GDM1 (cell line): ENCODE measurements around the gene SEMA3A.
"Not testable (repeated sequence)": the region's sequence is repeated elsewhere in the genome, so short reads cannot be mapped to it uniquely, and the experiment has no call there.

Source experiments
- DNase-seq: peaks from one replicate; lab custom pipeline; 2025; lab: John Stamatoyannopoulos, UW

SEMA3A gene

DNA sequence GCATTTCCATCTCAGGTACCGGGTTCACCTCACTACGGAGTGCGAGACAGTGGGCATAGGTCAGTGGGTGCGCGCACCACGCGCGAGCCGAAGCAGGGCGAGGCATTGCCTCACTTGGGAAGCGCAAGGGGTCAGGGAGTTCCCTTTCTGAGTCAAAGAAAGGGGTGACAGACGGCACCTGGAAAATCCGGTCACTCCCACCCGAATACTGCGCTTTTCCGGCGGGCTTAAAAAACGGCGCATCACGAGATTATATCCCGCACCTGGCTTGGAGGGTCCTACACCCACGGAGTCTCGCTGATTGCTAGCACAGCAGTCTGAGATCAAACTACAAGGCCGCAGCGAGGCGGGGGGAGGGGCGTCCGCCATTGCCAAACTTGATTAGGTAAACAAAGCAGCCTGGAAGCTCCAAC lies 132.1 kb downstream of the SEMA3A start:
- not testable (repeated sequence) for DNase-seq

DNA sequence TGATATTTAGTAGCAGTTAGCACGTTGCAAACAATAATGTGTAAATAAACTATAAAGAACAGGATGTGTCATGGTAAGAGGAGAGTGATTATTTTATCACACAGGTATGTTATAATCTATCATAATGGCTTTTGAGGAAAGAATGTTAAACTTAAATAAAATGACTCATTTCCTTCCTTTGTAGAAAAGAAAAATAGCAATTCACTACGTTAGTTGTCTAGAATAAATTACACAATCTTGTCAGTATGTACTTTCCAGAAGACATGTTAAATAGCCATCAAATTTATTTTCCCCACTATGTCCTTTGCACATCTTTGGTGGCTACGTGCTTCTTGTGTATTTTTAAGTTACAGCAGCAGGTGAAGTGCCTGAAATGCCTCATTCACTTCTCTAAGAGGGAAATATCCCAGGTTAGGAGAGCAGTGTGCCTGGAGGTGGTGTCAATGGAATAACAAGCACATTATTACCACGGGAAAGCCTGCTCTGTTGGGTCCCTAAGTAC lies 133.8 kb downstream of the SEMA3A start:
- DNase-seq, result no peak

DNA sequence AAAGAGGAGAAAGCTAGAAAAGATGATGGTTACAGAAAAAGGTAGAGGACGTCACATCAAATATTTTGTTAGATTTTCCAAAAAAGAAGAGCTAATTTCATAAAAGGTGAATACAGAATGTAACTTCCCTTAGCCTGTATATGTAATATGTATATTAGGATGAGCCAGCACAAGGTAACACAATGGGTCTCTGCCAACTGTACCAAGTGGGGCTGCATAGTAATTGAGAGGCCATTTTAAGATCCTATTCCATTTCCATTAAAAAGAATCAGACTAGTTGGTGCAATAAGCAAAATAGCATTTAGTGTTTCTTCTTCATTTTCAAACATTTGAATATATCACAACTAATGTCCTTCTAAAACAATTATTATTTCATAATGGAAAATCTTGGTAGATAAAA lies 134.6 kb downstream of the SEMA3A start:
- no peak for DNase-seq

- no peak for DNase-seq
These were observed 136.1 kb downstream of the SEMA3A start for GRCh38 chr7:84058311-84059076.

DNA sequence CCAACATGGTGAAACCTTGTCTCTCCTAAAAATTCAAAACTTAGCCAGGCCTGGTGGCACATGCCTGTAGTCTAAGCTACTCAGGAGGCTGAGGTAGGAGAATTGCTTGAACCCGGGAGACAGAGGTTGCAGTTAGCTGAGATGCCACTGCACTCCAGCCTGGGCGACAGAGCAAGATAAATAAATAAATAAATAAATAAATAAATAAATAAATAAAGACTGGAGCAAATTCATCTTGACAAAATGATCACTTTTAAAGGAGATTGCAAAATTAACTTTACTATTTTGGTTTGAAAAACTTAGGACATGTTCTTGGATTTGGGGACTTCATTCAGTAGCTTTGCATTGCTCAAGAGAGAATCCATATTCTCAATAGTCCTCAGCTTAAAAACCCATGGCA lies 137.0 kb downstream of the SEMA3A start:
- no peak for DNase-seq

DNA sequence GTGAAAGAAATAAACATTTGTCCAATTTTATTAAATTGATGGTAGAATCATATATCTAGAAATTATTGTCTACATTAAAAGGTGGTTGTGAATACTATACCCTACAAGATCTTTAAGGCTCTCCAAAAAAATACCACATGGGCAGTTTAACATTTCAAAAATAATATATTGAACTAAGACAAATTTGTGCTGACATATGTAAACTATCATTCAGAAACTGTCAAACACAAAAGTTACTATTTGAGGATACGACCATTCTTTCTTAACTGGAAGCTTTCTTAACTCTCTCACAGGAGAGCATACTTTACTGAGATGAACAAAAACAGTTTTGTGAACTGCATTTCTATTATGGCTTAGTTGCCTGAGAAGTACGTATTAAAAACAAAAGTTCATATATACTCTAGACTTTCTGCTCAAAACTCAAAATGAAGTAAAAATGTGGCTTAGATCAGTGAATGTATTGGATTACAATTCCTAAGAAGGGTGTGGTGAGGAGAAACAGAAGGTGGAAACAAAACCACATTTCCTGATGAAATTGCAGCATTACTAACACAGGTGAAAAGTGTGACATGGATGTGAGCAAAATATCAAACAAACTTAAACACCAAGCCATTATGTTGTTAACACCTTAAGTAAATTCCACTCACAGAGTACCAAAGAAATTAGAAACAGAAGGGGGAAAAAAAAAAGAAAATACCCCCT lies 138.5 kb downstream of the SEMA3A start:
- DNase-seq, result no peak

DNA sequence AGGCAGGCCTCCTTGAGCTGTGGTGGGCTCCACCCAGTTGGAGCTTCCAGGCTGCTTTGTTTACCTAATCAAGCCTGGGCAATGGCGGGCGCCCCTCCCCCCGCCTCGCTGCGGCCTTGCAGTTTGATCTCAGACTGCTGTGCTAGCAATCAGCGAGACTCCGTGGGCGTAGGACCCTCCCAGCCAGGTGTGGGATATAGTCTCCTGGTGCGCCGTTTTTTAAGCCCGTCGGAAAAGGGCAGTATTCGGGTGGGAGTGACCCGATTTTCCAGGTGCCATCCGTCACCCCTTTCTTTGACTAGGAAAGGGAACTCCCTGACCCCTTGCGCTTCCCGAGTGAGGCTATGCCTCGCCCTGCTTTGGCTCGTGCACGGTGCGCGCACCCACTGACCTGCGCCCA lies 139.4 kb downstream of the SEMA3A start:
- not testable (repeated sequence) for DNase-seq

DNA sequence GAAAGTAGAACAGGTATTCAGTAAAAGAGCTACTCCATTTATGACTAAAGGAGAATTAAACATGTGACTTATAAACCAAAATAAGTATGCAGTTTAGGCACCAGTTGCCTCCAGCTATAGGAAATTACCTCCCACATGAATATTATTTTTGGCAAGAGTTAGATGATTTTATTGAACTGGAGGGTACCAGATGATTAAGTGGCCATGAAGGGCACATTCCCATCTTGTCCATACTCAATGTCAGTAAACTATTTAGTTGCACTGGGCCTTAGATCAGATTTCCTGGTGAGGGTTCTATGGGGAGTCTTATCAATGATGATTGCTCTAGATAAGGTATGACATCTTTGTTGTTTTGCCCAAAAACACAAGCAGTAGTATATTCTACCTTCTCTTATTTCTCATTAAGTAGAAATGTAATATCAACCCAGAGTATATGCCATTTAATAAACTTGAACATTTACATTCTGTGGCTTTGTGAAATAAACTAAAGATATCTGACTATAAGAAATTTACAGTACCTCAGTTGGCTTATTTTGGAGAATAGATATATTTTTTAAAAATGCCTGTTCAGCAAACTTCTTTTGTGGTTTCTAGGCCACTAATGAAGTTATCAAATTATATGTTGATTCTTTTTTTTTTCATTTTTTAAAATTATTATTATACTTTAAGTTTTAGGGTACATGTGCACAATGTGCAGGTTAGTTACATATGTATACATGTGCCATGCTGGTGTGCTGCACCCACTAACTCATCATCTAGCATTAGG lies 145.3 kb downstream of the SEMA3A start:
- no peak for DNase-seq

- no peak for DNase-seq
These were observed 147.5 kb downstream of the SEMA3A start for GRCh38 chr7:84047085-84047484.

DNA sequence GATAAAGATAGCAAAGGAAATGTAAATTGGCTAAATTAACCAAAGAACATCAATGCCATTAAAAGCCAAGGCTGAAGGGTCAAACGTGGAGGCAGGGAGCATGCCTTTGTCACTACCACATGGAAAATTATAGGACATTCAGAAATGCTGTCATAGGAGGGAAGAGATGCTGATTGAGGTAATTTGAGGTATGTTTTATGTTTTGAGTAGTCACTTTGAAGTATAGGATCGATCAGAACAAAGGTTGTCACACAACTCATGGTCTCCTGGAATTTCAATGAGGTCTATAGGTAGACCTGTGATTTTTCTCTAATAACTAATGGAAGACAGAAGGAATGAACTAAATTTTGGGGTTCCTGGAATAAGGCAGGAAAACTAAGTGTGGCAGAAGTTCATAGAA lies 149.8 kb downstream of the SEMA3A start:
- DNase-seq, result no peak

DNA sequence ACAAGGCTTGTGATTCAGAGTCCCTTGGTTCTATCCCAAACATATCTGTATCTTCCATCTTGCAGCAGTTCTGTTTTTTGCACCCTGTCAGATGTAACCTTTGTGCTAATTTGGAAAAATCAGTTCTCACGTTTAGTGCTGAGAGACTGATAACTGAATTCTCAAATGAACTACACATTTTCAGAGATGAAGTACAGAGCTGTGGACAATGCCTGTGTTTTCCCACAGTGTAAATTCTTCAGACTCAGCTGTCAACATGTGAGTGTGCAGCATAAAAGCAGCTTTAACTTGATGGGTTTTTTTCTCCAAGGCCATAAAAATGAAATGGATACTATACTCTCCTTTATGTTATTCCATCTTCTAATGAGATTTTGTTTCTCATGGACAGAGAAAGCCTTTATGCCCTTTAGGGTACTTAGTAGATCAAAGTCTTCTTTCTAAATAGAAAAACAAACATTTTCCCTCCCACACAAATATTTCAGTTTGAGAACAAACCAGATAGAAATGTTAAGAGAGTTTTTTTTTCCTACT lies 150.9 kb downstream of the SEMA3A start:
- no peak for DNase-seq

DNA sequence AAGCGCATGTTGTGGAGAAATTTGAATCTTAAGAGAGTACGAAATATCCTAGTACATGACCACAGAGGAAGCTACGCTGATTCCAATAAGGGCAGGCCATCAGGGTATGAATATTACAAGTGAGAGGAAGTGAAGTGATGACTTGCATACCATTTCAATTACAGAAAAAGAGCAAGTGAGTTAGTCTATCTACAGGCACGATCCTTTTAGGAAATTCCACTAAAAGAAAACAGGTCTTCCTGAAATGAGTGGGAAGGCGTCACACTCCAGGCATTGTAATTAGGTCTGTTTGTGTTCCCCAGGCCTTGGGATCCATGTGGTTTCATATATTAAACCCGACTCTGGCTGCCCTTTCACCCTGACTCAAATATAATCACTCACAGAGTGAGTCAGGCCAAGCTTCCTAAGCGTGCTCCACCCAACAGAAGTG lies 152.5 kb downstream of the SEMA3A start:
- no peak for DNase-seq

DNA sequence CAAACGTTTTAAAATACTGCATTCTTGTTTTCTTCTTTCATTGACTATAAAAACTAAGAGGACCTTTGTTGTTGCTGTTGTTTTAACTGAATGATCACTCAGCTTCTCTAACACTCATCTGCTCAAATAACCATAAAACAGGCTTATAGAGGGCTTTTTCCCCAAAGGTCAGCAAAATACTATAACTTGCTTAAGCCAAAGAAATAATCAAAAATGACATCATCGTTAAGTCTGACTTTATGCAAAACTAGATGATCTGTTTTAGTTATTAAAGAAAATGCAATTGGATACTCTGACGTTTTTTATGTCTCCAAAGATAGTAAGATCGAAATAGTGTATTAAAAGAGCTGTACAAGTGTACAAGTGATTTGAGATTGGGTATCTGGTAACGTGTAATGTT lies 152.9 kb downstream of the SEMA3A start:
- no peak for DNase-seq

DNA sequence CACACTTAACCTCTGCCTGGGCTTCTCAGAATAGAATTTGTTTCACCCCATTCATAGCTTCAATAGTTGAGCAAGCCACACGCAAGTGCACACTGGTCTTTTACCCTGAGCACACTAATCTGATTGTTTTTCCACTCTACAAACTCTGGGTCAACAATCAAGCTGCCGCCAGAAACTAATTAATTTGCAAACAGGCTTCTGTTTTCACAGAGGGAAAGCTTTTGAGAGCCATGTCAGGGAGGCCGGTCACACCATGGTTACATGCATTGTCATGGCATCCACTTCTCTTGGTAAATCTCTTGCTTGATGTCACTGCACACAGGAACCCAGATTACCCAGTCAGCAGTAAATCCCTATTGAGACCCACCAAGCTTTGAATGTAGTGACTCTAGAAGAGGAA lies 154.2 kb downstream of the SEMA3A start:
- DNase-seq, result no peak

- DNase-seq, result no peak
These were observed 155.2 kb downstream of the SEMA3A start for GRCh38 chr7:84039432-84039831.

DNA sequence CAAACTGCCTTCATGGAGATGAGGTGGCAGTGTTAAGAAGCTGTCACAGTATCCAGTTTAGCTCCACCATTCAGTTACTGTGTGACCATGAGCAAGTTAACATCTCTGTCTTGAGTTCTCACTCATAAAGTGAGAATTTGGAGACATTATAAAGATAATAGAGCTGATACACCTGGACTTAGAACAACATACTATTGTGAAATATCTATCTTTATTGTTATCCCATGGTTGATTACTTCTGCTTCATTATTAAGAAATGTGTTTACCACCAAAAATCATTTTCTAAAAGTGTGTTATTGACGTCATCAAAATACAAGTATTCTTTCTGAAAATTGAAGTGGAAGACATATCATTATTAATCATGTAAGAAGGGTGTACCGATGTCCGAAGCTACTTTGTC lies 166.9 kb downstream of the SEMA3A start:
- DNase-seq, result no peak

- DNase-seq, result no peak
These were observed 169.2 kb downstream of the SEMA3A start for GRCh38 chr7:84025332-84025927.

GRCh38 chr7:84022684-84023308 lies 171.8 kb downstream of the SEMA3A start:
- DNase-seq, result no peak

DNA sequence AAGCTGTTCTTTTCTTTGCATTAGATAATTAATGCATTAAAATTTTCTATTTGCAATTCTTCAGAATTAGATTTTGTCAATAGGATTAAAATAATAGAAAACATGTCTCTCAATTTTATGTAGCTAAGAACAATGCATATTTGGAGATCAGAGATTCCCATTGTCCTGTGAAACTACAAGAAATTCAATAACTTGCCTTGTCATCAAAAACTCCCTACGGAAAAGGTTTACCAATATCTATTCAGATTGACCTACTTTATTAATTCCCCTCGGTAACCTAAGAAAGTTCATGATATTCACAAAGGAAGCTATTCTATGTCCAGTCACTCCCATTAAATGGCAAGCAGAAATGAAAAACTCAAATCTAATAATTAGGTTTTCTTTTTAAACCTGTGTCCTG lies 172.6 kb downstream of the SEMA3A start:
- no peak for DNase-seq

DNA sequence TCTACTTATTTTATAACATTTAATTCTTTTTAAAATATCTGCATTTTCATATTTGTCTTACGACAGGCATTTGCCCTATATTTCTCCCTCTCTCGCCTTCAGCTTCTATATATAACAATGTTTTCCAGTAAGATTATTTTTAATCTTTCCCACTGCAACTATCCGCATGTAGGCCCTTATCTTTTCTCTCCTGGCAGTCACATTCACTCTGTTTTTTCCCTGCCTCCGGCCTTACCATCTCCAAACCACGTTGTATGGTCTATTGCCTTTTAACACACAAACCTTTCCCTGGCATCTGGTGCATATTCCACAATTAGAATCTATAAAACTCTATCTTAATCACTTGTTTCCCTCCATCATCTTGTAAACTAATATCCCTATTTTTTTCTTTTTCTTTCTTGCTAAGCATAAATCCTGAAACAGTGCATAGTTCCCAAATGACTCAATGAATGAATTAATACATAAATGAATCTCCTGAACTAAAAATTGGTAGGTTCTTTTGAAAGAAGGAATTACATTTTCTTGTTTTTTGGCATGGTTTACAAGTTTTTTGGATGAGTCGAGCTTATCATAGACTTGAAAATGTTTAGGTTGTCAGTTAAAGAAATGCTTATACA lies 173.2 kb downstream of the SEMA3A start:
- no peak for DNase-seq

GRCh38 chr7:84017651-84018050 lies 176.9 kb downstream of the SEMA3A start:
- no peak for DNase-seq
